Measurements from ENCODE around the gene VSIG1.

VSIG1 gene

GRCh38 chrX:108090491-108091263 lies 45.8 kb downstream of the VSIG1 start:
- no peak overlapping the region for H3K27ac Mint-ChIP-seq
- no peak overlapping the region for H3K4me3 Mint-ChIP-seq
- TF ChIP-seq CTCF (IDR thresholded peaks at IDR 0.05) = no peak
- no peak for DNase-seq
- peaks cover 17% of the 10 kb centered on the region for H3K4me1 Mint-ChIP-seq
- H3K9me3 Mint-ChIP-seq = no peaks in the 10 kb centered on the region
- H3K27me3 Mint-ChIP-seq (ENCODE audit: low read depth, poor library complexity) = peaks cover 13% of the 10 kb centered on the region
- H3K36me3 Mint-ChIP-seq (ENCODE audit: low read depth) = peaks cover 25% of the 10 kb centered on the region

GRCh38 chrX:108091264-108091877 lies 46.5 kb downstream of the VSIG1 start, which contains the start of the genes ATG4A and PSMD10:
TSS of gene ATG4A (plus strand) at chrX:108091778. CDS start at chrX:108091827, 49 bp downstream.
TSS of gene PSMD10 (minus strand) at chrX:108091542. CDS start at chrX:108091520, 22 bp downstream.
- no peak for TF ChIP-seq CTCF (IDR thresholded peaks at IDR 0.05)
- peak; percentile 94 for DNase-seq
- peaks cover 17% of the 10 kb centered on the region for H3K4me1 Mint-ChIP-seq
- H3K9me3 Mint-ChIP-seq = no peaks in the 10 kb centered on the region
- H3K4me3 Mint-ChIP-seq = no peak within 1 kb of the TSS
- H3K27ac Mint-ChIP-seq = no peak within 1 kb of the TSS
- peaks cover 16% of the 10 kb centered on the region for H3K27me3 Mint-ChIP-seq (ENCODE audit: low read depth, poor library complexity)
- peaks cover 18% of the 10 kb centered on the region for H3K36me3 Mint-ChIP-seq (ENCODE audit: low read depth)

- H3K27ac Mint-ChIP-seq = no peak overlapping the region
- no peak overlapping the region for H3K4me3 Mint-ChIP-seq
- peaks cover 16% of the 10 kb centered on the region for H3K27me3 Mint-ChIP-seq (ENCODE audit: low read depth, poor library complexity)
- peaks cover 16% of the 10 kb centered on the region for H3K36me3 Mint-ChIP-seq (ENCODE audit: low read depth)
- TF ChIP-seq CTCF (IDR thresholded peaks at IDR 0.05) = no peak
- DNase-seq = no peak
- no peaks in the 10 kb centered on the region for H3K9me3 Mint-ChIP-seq
- H3K4me1 Mint-ChIP-seq = peaks cover 17% of the 10 kb centered on the region
Measured at GRCh38 chrX:108091878-108092291, 47.0 kb downstream of the VSIG1 start.

GRCh38 chrX:108097380-108097779 lies 52.5 kb downstream of the VSIG1 start:
- no peaks in the 10 kb centered on the region for H3K9me3 Mint-ChIP-seq
- no peak overlapping the region for H3K4me3 Mint-ChIP-seq
- DNase-seq = no peak
- no peak overlapping the region for H3K27ac Mint-ChIP-seq
- H3K36me3 Mint-ChIP-seq (ENCODE audit: low read depth) = no peaks in the 10 kb centered on the region
- peaks cover 22% of the 10 kb centered on the region for H3K27me3 Mint-ChIP-seq (ENCODE audit: low read depth, poor library complexity)
- no peaks in the 10 kb centered on the region for H3K4me1 Mint-ChIP-seq
- no peak for TF ChIP-seq CTCF (IDR thresholded peaks at IDR 0.05)

- H3K27ac Mint-ChIP-seq = peak overlapping the region; percentile 5
- H3K27me3 Mint-ChIP-seq (ENCODE audit: low read depth, poor library complexity) = peaks cover 4% of the 10 kb centered on the region
- no peaks in the 10 kb centered on the region for H3K36me3 Mint-ChIP-seq (ENCODE audit: low read depth)
- no peak overlapping the region for H3K4me3 Mint-ChIP-seq
- H3K4me1 Mint-ChIP-seq = no peaks in the 10 kb centered on the region
- no peak for TF ChIP-seq CTCF (IDR thresholded peaks at IDR 0.05)
- H3K9me3 Mint-ChIP-seq = peaks cover 4% of the 10 kb centered on the region
- no peak for DNase-seq
Measured at GRCh38 chrX:108105473-108105872, 60.6 kb downstream of the VSIG1 start.

Measured in nephron progenitor cell (in vitro differentiated cells).